ENCODE measurements around the gene OR14A2. TPM values are rescaled to one million over a fixed set of nuclear protein-coding genes. Genes with fewer than 3 reads are reported as not detected.
"Not testable (repeated sequence)": the region's sequence is repeated elsewhere in the genome, so short reads cannot be mapped to it uniquely, and the experiment has no call there.

The OR14A2 gene
- total and polyA plus RNA-seq, 2 of the 4 experiments (the other 2 are of a cell fraction), result not detected

GRCh38 chr1:247713753-247714152 lies 34.2 kb downstream of the OR14A2 start:
- BruUV-seq (replicated peaks), result no TSS peak
- H3K56ac ChIP-seq (ENCODE audit: extremely low read depth, insufficient read depth, low read length), result no peak overlapping the region
- WGBS, 2 experiments (ENCODE audit: extremely low coverage in 2 of 2, insufficient read length in 1 of 2), result 60% methylated on average over 1 of the region's 7 CpGs; no CpG with 5 or more reads in 1 of the 2 experiments
- H3K27ac ChIP-seq (ENCODE audit: insufficient read depth, low read length), result no peak overlapping the region
- no peak overlapping the region for H3K9ac ChIP-seq (ENCODE audit: low read depth, low read length)
- H3K14ac ChIP-seq (replicated peaks; ENCODE audit: low read depth, low read length), result no peak overlapping the region
- H3K23ac ChIP-seq (ENCODE audit: low read depth, low read length), result no peak overlapping the region
- H4K20me1 ChIP-seq (ENCODE audit: insufficient read depth, low read length), result no peaks in the 10 kb centered on the region
- no peak overlapping the region for H2BK120ac ChIP-seq (ENCODE audit: low read depth, low read length)
- H2BK15ac ChIP-seq (ENCODE audit: low read depth, low read length), result no peak overlapping the region
- DNase-seq, result no peak
- H4K5ac ChIP-seq (ENCODE audit: low read depth, low read length), result no peak overlapping the region
- H3K79me1 ChIP-seq (ENCODE audit: low read depth in 1 of 2, low read length in 2 of 2), result no peaks in the 10 kb centered on the region
- no peak overlapping the region for H3K4me3 ChIP-seq (ENCODE audit: insufficient read depth, low read depth, low read length)
- no peak overlapping the region for H2AK9ac ChIP-seq (replicated peaks; ENCODE audit: low read depth, low read length, poor library complexity)
- in situ Hi-C loops (cut with MboI; ENCODE audit: low sequenced_read_pairs) (no loop called here), intact Hi-C loops (cut with micrococcal nuclease) (no loop called here), dilution Hi-C loops (cut with HindIII; ENCODE audit: low sequenced_read_pairs, unreplicated experiment) (no loop called here)
- H4K8ac ChIP-seq (ENCODE audit: low read depth in 2 of 2, low read length in 2 of 2), result no peak overlapping the region
- H3K4me1 ChIP-seq (ENCODE audit: control insufficient read depth, insufficient read depth, low read length), result no peaks in the 10 kb centered on the region
- ChIA-PET POLR2A (ENCODE audit: unreplicated experiment) (no interaction called here), CTCF (no interaction called here)
- H2BK5ac ChIP-seq (ENCODE audit: low read depth, low read length, poor library complexity, severe bottlenecking), result no peak overlapping the region
- H3K9me3 ChIP-seq (ENCODE audit: control insufficient read depth, insufficient read depth, low read length), result peaks cover 8% of the 10 kb centered on the region
- no peak overlapping the region for H2AFZ ChIP-seq (replicated peaks; ENCODE audit: low read length, poor library complexity)
- TF ChIP-seq MAFK (IDR thresholded peaks at IDR 0.05; ENCODE audit: low read depth, low read length) (no peak), MXI1 (IDR thresholded peaks at IDR 0.05; ENCODE audit: borderline replicate concordance, low read depth, low read length) (no peak), RFX5 (IDR thresholded peaks at IDR 0.05; ENCODE audit: low read depth, low read length) (no peak), BHLHE40 (IDR thresholded peaks at IDR 0.05; ENCODE audit: low read depth, low read length) (no peak), RCOR1 (IDR thresholded peaks at IDR 0.05; ENCODE audit: insufficient replicate concordance, low read length) (no peak)
- no peaks in the 10 kb centered on the region for H3K27me3 ChIP-seq (ENCODE audit: control insufficient read depth, insufficient read depth, low read length)
- no peak overlapping the region for H3K4ac ChIP-seq (ENCODE audit: low read depth, low read length)
- H4K91ac ChIP-seq (ENCODE audit: insufficient read depth, low read depth, low read length), result no peak overlapping the region
- ATAC-seq (ENCODE audit: low read depth), result no peak
- no peaks in the 10 kb centered on the region for H3K36me3 ChIP-seq (ENCODE audit: control insufficient read depth, insufficient read depth, low read length)
- no peaks in the 10 kb centered on the region for H3K9me1 ChIP-seq (ENCODE audit: insufficient read depth, low read length)
- H2BK20ac ChIP-seq (ENCODE audit: low read depth, low read length), result no peak overlapping the region
- H3K4me2 ChIP-seq (ENCODE audit: low read depth, low read length), result no peak overlapping the region
- H2AK5ac ChIP-seq (ENCODE audit: low read depth, low read length), result no peak overlapping the region
- no peak overlapping the region for H3K18ac ChIP-seq (ENCODE audit: low read depth, low read length)

DNA sequence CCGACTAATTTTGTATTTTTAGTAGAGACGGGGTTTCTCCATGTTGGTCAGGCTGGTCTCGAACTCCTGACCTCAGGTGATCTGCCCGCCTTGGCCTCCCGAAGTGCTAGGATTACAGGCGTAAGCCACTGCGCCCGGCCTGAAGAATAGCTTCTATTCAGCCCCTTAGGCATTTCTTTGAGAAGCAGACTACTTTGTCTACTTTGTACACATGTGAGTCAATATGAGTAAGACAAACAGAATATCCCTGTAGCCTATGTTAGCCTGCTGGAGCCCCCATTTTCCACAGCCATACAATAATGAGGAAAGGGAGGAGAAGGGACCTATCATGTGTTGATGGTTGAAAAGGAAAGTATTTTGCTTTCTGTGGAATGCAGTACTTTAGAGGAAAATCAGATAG lies 37.3 kb downstream of the OR14A2 start:
- H3K4ac ChIP-seq (ENCODE audit: low read depth, low read length); POLR2A ChIA-PET (ENCODE audit: unreplicated experiment); CTCF ChIA-PET; H3K9ac ChIP-seq (ENCODE audit: low read depth, low read length); H3K4me2 ChIP-seq (ENCODE audit: low read depth, low read length); H2AK9ac ChIP-seq (replicated peaks; ENCODE audit: low read depth, low read length, poor library complexity); H4K91ac ChIP-seq (ENCODE audit: insufficient read depth, low read depth, low read length); dilution Hi-C loops (cut with HindIII; ENCODE audit: low sequenced_read_pairs, unreplicated experiment); H3K27ac ChIP-seq (ENCODE audit: insufficient read depth, low read length); H2AK5ac ChIP-seq (ENCODE audit: low read depth, low read length); H3K9me1 ChIP-seq (ENCODE audit: insufficient read depth, low read length); H2BK5ac ChIP-seq (ENCODE audit: low read depth, low read length, poor library complexity, severe bottlenecking); H3K18ac ChIP-seq (ENCODE audit: low read depth, low read length); H2BK20ac ChIP-seq (ENCODE audit: low read depth, low read length); ATAC-seq (ENCODE audit: low read depth); DNase-seq; H4K8ac ChIP-seq (ENCODE audit: low read depth in 2 of 2, low read length in 2 of 2); H3K56ac ChIP-seq (ENCODE audit: extremely low read depth, insufficient read depth, low read length); H2BK15ac ChIP-seq (ENCODE audit: low read depth, low read length); H3K4me1 ChIP-seq (ENCODE audit: control insufficient read depth, insufficient read depth, low read length); H2AFZ ChIP-seq (replicated peaks; ENCODE audit: low read length, poor library complexity); H3K4me3 ChIP-seq (ENCODE audit: insufficient read depth, low read depth, low read length); H3K14ac ChIP-seq (replicated peaks; ENCODE audit: low read depth, low read length); in situ Hi-C loops (cut with MboI; ENCODE audit: low sequenced_read_pairs); H3K79me1 ChIP-seq (ENCODE audit: low read depth in 1 of 2, low read length in 2 of 2); intact Hi-C loops (cut with micrococcal nuclease); H3K36me3 ChIP-seq (ENCODE audit: control insufficient read depth, insufficient read depth, low read length); H3K23ac ChIP-seq (ENCODE audit: low read depth, low read length); H4K5ac ChIP-seq (ENCODE audit: low read depth, low read length); H4K20me1 ChIP-seq (ENCODE audit: insufficient read depth, low read length); BruUV-seq (replicated peaks); H2BK120ac ChIP-seq (ENCODE audit: low read depth, low read length); H3K27me3 ChIP-seq (ENCODE audit: control insufficient read depth, insufficient read depth, low read length): not testable (repeated sequence)
- peaks cover 19% of the 10 kb centered on the region for H3K9me3 ChIP-seq (ENCODE audit: control insufficient read depth, insufficient read depth, low read length)
- WGBS, 2 experiments (ENCODE audit: extremely low coverage in 2 of 2, insufficient read length in 1 of 2), result no CpG with 5 or more reads among the region's 8 CpGs

All from IMR-90 (cell line).